ENCODE measurements around the gene PFN3. TPM values are rescaled to one million over a fixed set of nuclear protein-coding genes. Genes with fewer than 3 reads are reported as not detected.

PFN3 gene
- total RNA-seq, 5 donors from 2014 or later (not counting 1 experiment from before 2014, with no cell fraction given) = not detected

DNA sequence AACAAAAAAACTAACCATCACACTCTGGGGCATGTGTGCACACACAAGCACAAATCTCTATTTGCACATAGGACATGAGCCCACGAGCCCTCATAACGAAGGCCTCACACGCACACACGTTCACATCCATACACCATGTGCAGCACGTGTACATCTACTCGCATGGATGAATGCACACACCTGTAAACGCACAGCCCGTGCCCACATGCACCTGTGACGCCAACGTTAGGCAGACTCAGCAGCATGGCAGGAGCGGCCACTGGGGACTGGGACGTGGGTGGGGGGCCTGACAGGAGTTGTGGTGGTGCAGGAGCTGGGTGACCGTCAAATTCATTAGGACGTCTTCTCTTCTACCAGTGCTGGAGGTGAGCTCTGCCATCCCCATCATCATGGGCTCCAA is 13.1 kb downstream of the PFN3 start:
- H3K27me3 Mint-ChIP-seq = no peaks in the 10 kb centered on the region
- Histone ChIP-seq H3K27me3 (replicated peaks in 1 of 2; ENCODE audit: control insufficient read depth in 2 of 2, extremely low read depth in 1 of 2, insufficient read depth in 2 of 2, low read length in 1 of 2) (no peaks in the 10 kb centered on the region), H3K9me3 (no peaks in the 10 kb centered on the region), H3K36me3 (ENCODE audit: control insufficient read depth in 2 of 2, extremely low read depth in 1 of 2, insufficient read depth in 1 of 2, low read length in 1 of 2) (no peaks in the 10 kb centered on the region), H3K4me1 (ENCODE audit: control insufficient read depth in 1 of 2, extremely low read depth in 1 of 2, insufficient read depth in 2 of 2, low read length in 2 of 2) (peaks cover 19 to 77% of the 10 kb centered on the region in 2 experiments), H3K4me3 (ENCODE audit: control insufficient read depth in 1 of 2, extremely low read depth in 1 of 2, low read length in 1 of 2) (no peak overlapping the region), H3K27ac (ENCODE audit: low read length) (no peak overlapping the region)
- no peak for DNase-seq
- WGBS (ENCODE audit: insufficient coverage) = 98% methylated on average over 9 of the region's 14 CpGs
- H3K4me3 Mint-ChIP-seq = no peak overlapping the region
- H3K36me3 Mint-ChIP-seq = no peaks in the 10 kb centered on the region
- ATAC-seq (replicated peaks in 1 of 4) = no peak
- CTCF ChIA-PET = interaction anchor here (0.6 to 1.0 kb wide), 5 partner anchors 16 to 70 kb away, joined by 3 to 4 read pairs (median 3); no protein-coding TSS in a partner anchor
- POLR2A ChIA-PET = no interaction called here
- H3K9me3 Mint-ChIP-seq = no peaks in the 10 kb centered on the region
- H3K4me1 Mint-ChIP-seq = peaks cover 48 to 57% (median 57%) of the 10 kb centered on the region in 3 donors
- peak overlapping the region in 1 of 2 donors; percentile 65 for H3K27ac Mint-ChIP-seq

DNA sequence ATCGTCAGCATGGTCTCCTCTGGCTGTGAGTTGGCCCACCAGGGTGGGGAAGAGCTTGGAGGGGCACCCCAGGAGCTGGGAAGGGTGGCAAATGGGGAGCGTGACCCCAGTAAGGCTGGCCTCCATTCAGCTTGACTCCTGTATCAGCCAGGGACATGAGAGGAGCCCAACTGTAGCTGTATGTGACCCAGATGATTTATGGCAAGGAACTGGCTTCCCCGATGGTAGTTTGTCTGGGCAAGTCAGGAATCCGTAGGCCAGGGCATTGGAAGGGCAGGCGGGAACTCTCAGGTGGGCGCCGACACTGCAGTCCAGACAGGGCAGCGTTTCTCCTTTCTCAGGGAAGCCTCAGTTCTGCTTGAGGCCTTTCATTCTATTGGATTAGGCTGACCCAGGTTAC is 13.9 kb downstream of the PFN3 start:
- Mint-ChIP-seq H3K27ac (no peak overlapping the region), H3K36me3 (no peaks in the 10 kb centered on the region), H3K4me3 (no peak overlapping the region), H3K9me3 (no peaks in the 10 kb centered on the region), H3K27me3 (no peaks in the 10 kb centered on the region), H3K4me1 (peaks cover 50 to 60% (median 59%) of the 10 kb centered on the region in 3 donors)
- H3K9me3 ChIP-seq = no peaks in the 10 kb centered on the region
- ATAC-seq (replicated peaks in 1 of 4) = no peak
- ChIA-PET CTCF (interaction anchor here (0.6 to 1.0 kb wide), 4 partner anchors 18 to 38 kb away, joined by 3 to 4 read pairs (median 4); no protein-coding TSS in a partner anchor), POLR2A (no interaction called here)
- H3K27ac ChIP-seq (ENCODE audit: low read length) = no peak overlapping the region
- DNase-seq = no peak
- peaks cover 19 to 80% of the 10 kb centered on the region in 2 experiments for H3K4me1 ChIP-seq (ENCODE audit: control insufficient read depth in 1 of 2, extremely low read depth in 1 of 2, insufficient read depth in 2 of 2, low read length in 2 of 2)
- H3K36me3 ChIP-seq (ENCODE audit: control insufficient read depth in 2 of 2, extremely low read depth in 1 of 2, insufficient read depth in 1 of 2, low read length in 1 of 2) = no peaks in the 10 kb centered on the region
- H3K4me3 ChIP-seq (ENCODE audit: control insufficient read depth in 1 of 2, extremely low read depth in 1 of 2, low read length in 1 of 2) = no peak overlapping the region
- WGBS (ENCODE audit: insufficient coverage) = 93% methylated on average over 7 of the region's 8 CpGs
- no peaks in the 10 kb centered on the region for H3K27me3 ChIP-seq (replicated peaks in 1 of 2; ENCODE audit: control insufficient read depth in 2 of 2, extremely low read depth in 1 of 2, insufficient read depth in 2 of 2, low read length in 1 of 2)

DNA sequence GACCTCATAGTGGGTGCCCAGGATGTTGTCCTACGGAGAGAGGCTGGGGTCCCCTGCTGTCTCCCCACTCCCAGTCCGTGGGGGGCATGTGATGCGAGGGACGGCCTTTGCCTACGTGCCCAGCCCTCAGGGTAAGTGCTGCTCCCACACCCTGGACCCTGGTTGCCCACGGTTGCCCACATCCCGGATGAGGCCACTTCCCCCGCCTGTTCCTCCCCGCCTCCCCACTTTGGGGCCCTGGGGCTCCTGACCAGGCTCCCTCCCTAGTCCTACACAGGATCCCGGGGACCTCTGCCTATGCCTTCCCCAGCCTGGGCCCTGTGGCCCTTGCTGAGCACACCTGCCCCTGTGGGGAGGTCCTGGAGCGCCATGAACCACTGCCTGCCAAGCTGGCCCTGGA is 14.7 kb downstream of the PFN3 start:
- POLR2A ChIA-PET = no interaction called here
- Mint-ChIP-seq H3K9me3 (no peaks in the 10 kb centered on the region), H3K27ac (no peak overlapping the region), H3K27me3 (no peaks in the 10 kb centered on the region), H3K36me3 (no peaks in the 10 kb centered on the region), H3K4me3 (no peak overlapping the region), H3K4me1 (peaks cover 46 to 56% (median 56%) of the 10 kb centered on the region in 3 donors)
- WGBS (ENCODE audit: insufficient coverage) = 58% methylated on average over 11 of the region's 11 CpGs
- DNase-seq (no peak), ATAC-seq (replicated peaks in 1 of 4) (no peak)
- Histone ChIP-seq H3K36me3 (ENCODE audit: control insufficient read depth in 2 of 2, extremely low read depth in 1 of 2, insufficient read depth in 1 of 2, low read length in 1 of 2) (no peaks in the 10 kb centered on the region), H3K27me3 (replicated peaks in 1 of 2; ENCODE audit: control insufficient read depth in 2 of 2, extremely low read depth in 1 of 2, insufficient read depth in 2 of 2, low read length in 1 of 2) (no peaks in the 10 kb centered on the region), H3K9me3 (no peaks in the 10 kb centered on the region), H3K27ac (ENCODE audit: low read length) (no peak overlapping the region), H3K4me3 (ENCODE audit: control insufficient read depth in 1 of 2, extremely low read depth in 1 of 2, low read length in 1 of 2) (no peak overlapping the region), H3K4me1 (ENCODE audit: control insufficient read depth in 1 of 2, extremely low read depth in 1 of 2, insufficient read depth in 2 of 2, low read length in 2 of 2) (peaks cover 19 to 73% of the 10 kb centered on the region in 2 experiments)
- CTCF ChIA-PET = interaction anchor here in 1 of 2 donors (1.0 kb wide), 1 partner anchor 17 kb away, joined by 3 read pairs; no protein-coding TSS in a partner anchor

DNA sequence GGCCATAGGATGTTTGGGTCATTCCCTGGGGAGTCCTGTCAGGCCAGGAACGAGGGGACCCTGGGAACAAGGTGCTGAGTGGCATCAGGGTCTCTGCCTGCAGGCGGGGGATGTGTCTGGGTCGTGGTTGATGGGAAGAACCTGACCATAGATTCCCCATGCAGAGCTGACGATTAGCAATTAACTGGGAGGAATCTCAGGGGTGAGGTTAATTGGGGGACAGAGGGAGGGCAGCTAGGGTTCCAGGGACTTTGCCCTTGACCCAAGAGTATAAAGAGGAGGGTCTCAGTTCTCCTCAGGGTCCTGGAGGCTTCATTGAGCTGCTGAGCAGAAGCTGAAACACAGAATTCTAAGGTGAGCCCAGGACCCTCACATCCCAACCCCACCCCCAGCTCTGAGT is 16.3 kb downstream of the PFN3 start, which contains the start of gene SLC34A1:
SLC34A1 (plus strand) TSS at position 301 of the 400 bp plus-strand sequence. CDS start 1,308 bp downstream, outside the sequence.
- ChIA-PET POLR2A (no interaction called here), CTCF (interaction anchor here in 1 of 2 donors (1.3 kb wide), 1 partner anchor 119 kb away, joined by 3 read pairs; no protein-coding TSS in a partner anchor)
- H3K4me3 ChIP-seq (ENCODE audit: control insufficient read depth in 1 of 2, extremely low read depth in 1 of 2, low read length in 1 of 2) = no peak within 1 kb of the TSS
- WGBS (ENCODE audit: insufficient coverage) = 67% methylated on average over 4 of the region's 4 CpGs
- DNase-seq = no peak
- Mint-ChIP-seq H3K4me1 (peaks cover 40 to 53% (median 48%) of the 10 kb centered on the region in 3 donors), H3K4me3 (no peak within 1 kb of the TSS), H3K9me3 (no peaks in the 10 kb centered on the region), H3K27ac (peak within 1 kb of the TSS in 1 of 2 donors; percentile 16), H3K27me3 (no peaks in the 10 kb centered on the region), H3K36me3 (no peaks in the 10 kb centered on the region)
- no peak for ATAC-seq (replicated peaks in 1 of 4)
- H3K27me3 ChIP-seq (replicated peaks in 1 of 2; ENCODE audit: control insufficient read depth in 2 of 2, extremely low read depth in 1 of 2, insufficient read depth in 2 of 2, low read length in 1 of 2) = no peaks in the 10 kb centered on the region
- H3K36me3 ChIP-seq (ENCODE audit: control insufficient read depth in 2 of 2, extremely low read depth in 1 of 2, insufficient read depth in 1 of 2, low read length in 1 of 2) = no peaks in the 10 kb centered on the region
- H3K4me1 ChIP-seq (ENCODE audit: control insufficient read depth in 1 of 2, extremely low read depth in 1 of 2, insufficient read depth in 2 of 2, low read length in 2 of 2) = peaks cover 7 to 60% of the 10 kb centered on the region in 2 experiments
- H3K9me3 ChIP-seq = no peaks in the 10 kb centered on the region
- no peak within 1 kb of the TSS for H3K27ac ChIP-seq (ENCODE audit: low read length)

DNA sequence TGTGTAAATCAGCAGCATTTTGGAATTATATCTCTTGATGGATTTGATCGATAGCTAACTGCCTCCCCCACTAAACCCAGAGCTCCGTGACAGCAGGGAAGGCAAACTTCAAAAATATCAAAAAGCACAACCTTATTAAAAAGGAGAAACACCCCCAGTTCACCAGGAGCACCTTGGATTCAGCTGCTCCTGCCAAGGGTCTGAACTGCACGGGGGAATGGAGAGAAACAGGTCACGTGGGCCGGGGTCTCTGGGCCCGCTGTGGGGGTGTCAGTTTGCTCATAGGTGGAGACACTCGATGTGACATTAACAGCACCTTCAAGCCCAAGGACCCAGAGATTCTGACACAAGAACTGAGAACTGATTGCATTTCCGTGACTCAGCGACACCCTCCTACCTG is 17.3 kb downstream of the PFN3 start:
- Histone ChIP-seq H3K4me1 (ENCODE audit: control insufficient read depth in 1 of 2, extremely low read depth in 1 of 2, insufficient read depth in 2 of 2, low read length in 2 of 2) (peaks cover 0 to 60% of the 10 kb centered on the region in 2 experiments), H3K27me3 (replicated peaks in 1 of 2; ENCODE audit: control insufficient read depth in 2 of 2, extremely low read depth in 1 of 2, insufficient read depth in 2 of 2, low read length in 1 of 2) (no peaks in the 10 kb centered on the region), H3K9me3 (no peaks in the 10 kb centered on the region), H3K36me3 (ENCODE audit: control insufficient read depth in 2 of 2, extremely low read depth in 1 of 2, insufficient read depth in 1 of 2, low read length in 1 of 2) (no peaks in the 10 kb centered on the region), H3K27ac (ENCODE audit: low read length) (no peak overlapping the region), H3K4me3 (ENCODE audit: control insufficient read depth in 1 of 2, extremely low read depth in 1 of 2, low read length in 1 of 2) (no peak overlapping the region)
- Mint-ChIP-seq H3K27ac (no peak overlapping the region), H3K4me3 (no peak overlapping the region), H3K36me3 (no peaks in the 10 kb centered on the region), H3K9me3 (no peaks in the 10 kb centered on the region), H3K27me3 (no peaks in the 10 kb centered on the region), H3K4me1 (peaks cover 36 to 46% (median 44%) of the 10 kb centered on the region in 3 donors)
- ChIA-PET CTCF (interaction anchor here (0.5 to 1.3 kb wide), 7 partner anchors 12 to 269 kb away, joined by 3 to 6 read pairs (median 4); no protein-coding TSS in a partner anchor), POLR2A (no interaction called here)
- DNase-seq (no peak), ATAC-seq (replicated peaks in 1 of 4) (no peak)
- 74% methylated on average over 3 of the region's 9 CpGs for WGBS (ENCODE audit: insufficient coverage)

DNA sequence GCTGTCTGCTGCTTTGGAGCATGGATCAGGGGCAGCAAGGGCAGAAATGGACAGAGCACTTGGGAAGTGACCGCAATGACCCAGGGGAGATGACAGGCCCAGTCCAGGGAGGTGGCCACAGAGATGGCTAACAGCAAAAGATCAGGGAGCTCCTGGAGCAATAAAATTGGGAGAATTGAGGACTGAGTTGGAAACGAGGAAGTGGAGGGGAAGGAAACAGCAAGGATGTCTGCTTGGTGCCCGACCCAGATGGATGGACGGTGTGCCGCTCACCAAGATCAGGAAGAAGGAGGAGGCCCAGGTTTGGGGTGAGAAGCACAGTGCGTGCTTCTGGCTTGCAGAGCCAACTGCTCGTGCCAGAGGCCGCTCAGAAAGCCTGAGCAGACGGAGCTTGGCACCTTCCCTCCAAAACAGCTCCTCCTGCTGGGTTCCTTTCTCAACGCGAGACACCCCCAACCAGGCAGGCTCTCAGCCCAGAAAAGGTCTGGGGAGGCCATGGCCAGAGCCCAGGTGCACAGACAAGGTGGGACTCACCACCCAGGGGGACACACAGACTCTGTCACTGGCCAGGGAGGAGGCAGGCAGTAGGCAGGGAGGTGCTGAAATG is 17.9 kb downstream of the PFN3 start:
- POLR2A ChIA-PET = interaction anchor here in 1 of 2 donors (0.5 kb wide), 1 partner anchor 78 kb away, joined by 7 read pairs; no protein-coding TSS in a partner anchor
- Mint-ChIP-seq H3K27ac (peak overlapping the region; percentile 55 to 61), H3K4me3 (peak overlapping the region in 1 of 3 donors; percentile 22), H3K4me1 (peaks cover 36 to 46% (median 44%) of the 10 kb centered on the region in 3 donors), H3K36me3 (no peaks in the 10 kb centered on the region), H3K27me3 (no peaks in the 10 kb centered on the region), H3K9me3 (no peaks in the 10 kb centered on the region)
- CTCF ChIA-PET = interaction anchor here (0.6 to 1.3 kb wide), 5 partner anchors 11 to 268 kb away, joined by 3 to 6 read pairs (median 4); no protein-coding TSS in a partner anchor
- Histone ChIP-seq H3K4me1 (ENCODE audit: control insufficient read depth in 1 of 2, extremely low read depth in 1 of 2, insufficient read depth in 2 of 2, low read length in 2 of 2) (peaks cover 0 to 60% of the 10 kb centered on the region in 2 experiments), H3K27me3 (replicated peaks in 1 of 2; ENCODE audit: control insufficient read depth in 2 of 2, extremely low read depth in 1 of 2, insufficient read depth in 2 of 2, low read length in 1 of 2) (no peaks in the 10 kb centered on the region), H3K27ac (ENCODE audit: low read length) (no peak overlapping the region), H3K36me3 (ENCODE audit: control insufficient read depth in 2 of 2, extremely low read depth in 1 of 2, insufficient read depth in 1 of 2, low read length in 1 of 2) (no peaks in the 10 kb centered on the region), H3K9me3 (no peaks in the 10 kb centered on the region), H3K4me3 (ENCODE audit: control insufficient read depth in 1 of 2, extremely low read depth in 1 of 2, low read length in 1 of 2) (no peak overlapping the region)
- DNase-seq (peak in 15 of 35 experiments; percentile 12 to 62 (median 36)), ATAC-seq (replicated peaks in 1 of 4) (peak; percentile 57 to 89 (median 70))
- 58% methylated on average over 4 of the region's 11 CpGs for WGBS (ENCODE audit: insufficient coverage)

Measured in T-cell (primary cell).